A673 (cell line): ENCODE measurements around the gene FMNL1.

Experiments used
- CTCF ChIP-seq: fragments of 300-800, 200-600 bp; sonication (generic); conservative IDR thresholded peaks from 2 replicates; pipeline ENCODE4 v1.5.1; 2017; ENCODE audit warnings: low read depth, mild to moderate bottlenecking, antibody characterized with exemption, low read length, moderate library complexity, mixed read lengths
- EZH2 ChIP-seq: fragments of 200-600 bp; sonication (generic); IDR thresholded peaks from 2 replicates; pipeline ENCODE4 v1.6.1; 2017; ENCODE audit warnings: borderline replicate concordance, low read depth, mild to moderate bottlenecking, mixed read lengths, antibody characterized with exemption, low read length; ENCODE audit not compliant: poor library complexity, severe bottlenecking

- TF ChIP-seq CTCF: no peak
- no peak for TF ChIP-seq EZH2
These were observed 56.3 kb downstream of the FMNL1 start for GRCh38 chr17:45277992-45278391.
